ENCODE results near the gene RASAL2. TPM values are rescaled to one million over a fixed set of nuclear protein-coding genes. Genes with fewer than 3 reads are reported as not detected.

The RASAL2 gene
- total and polyA plus RNA-seq, 2 of the 13 experiments (the other 11 are each of a cell fraction or from before 2014, with no cell fraction given): 5.4 to 5.9 TPM

DNA sequence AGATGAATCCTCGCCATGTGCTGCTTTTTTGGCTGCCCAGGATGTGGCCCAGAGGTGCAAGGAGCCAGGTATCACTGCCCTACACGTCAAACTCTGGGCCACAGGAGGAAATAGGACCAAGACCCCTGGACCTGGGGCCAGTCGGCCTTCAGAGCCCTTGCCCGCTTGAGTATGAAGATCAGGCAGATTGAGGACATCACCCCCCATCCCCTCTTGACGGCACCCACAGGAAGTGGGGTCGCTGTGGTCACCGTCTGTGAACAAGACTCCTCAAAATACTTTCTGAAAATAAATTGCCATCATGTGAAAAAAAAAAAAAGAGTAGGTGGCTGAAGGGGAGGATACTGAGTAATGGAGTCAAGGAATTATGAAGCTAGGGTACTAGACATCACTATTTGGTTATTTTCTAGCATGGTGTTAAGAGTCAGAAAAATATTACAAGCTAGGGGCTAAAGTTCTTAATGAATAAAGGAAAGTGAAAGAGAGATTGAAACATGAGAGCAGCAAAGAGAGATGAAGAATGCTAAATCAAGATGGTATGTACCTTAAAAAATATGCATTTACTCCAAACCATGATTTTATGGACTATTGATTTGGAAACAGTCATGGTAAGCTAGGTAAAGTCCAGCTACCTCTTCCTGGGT, 318.0 kb downstream of the RASAL2 start (continued):
- TF ChIP-seq, protein P1, sequence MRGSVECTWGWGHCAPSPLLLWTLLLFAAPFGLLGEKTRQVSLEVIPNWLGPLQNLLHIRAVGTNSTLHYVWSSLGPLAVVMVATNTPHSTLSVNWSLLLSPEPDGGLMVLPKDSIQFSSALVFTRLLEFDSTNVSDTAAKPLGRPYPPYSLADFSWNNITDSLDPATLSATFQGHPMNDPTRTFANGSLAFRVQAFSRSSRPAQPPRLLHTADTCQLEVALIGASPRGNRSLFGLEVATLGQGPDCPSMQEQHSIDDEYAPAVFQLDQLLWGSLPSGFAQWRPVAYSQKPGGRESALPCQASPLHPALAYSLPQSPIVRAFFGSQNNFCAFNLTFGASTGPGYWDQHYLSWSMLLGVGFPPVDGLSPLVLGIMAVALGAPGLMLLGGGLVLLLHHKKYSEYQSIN (CRISPR knock-in tag; IDR thresholded peaks at IDR 0.05; ENCODE audit: borderline replicate concordance): no peak
- TF ChIP-seq TCF7L2 (IDR thresholded peaks at IDR 0.05; ENCODE audit: low read depth, low read length): no peak
- TF ChIP-seq FIP1L1 (IDR thresholded peaks at IDR 0.05; ENCODE audit: borderline replicate concordance, insufficient read depth, low read depth, low read length): no peak

DNA sequence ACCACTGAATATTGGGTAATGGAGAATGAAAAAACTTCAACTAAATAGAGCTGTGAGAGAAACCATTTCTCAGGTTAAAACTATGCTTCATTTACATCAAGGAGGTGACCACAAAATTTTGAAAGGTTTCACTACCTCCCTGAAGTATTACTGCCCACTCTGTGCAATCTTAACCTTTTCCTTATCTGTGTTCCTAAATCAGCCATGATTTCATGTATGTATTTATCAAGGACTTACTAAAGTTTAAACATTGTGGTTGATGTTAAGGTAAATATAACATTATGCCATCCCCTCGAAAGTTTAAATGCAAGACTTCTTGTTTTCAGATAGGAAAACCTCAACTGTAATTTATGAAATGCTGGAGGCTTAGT, 318.5 kb downstream of the RASAL2 start:
- H4K20me1 ChIP-seq (ENCODE audit: insufficient read depth, low read length): no peaks in the 10 kb centered on the region
- no peak for FAIRE-seq
- no peak overlapping the region for H3K9ac ChIP-seq (ENCODE audit: insufficient read depth, low read depth, low read length)
- no peak for DNase-seq (ENCODE audit: low spot score)
- H3K4me2 ChIP-seq (ENCODE audit: low read depth, low read length): no peak overlapping the region
- no peak overlapping the region for H2AFZ ChIP-seq (ENCODE audit: low read length)
- 0 out of 2 replicates have a peak, but pooled peaks cover 6% of the 10 kb centered on the region for H3K9me3 ChIP-seq (ENCODE audit: low read length)
- intact Hi-C loops (cut with micrococcal nuclease; ENCODE audit: unreplicated experiment) (no loop called here), in situ Hi-C loops (cut with HindIII; ENCODE audit: extremely low pct_ligation_motif_present, low pct_unique_long_range_greater_than_20kb) (no loop called here)
- H3K4me1 ChIP-seq (ENCODE audit: insufficient read depth, low read length): no peaks in the 10 kb centered on the region
- H3K27me3 ChIP-seq (ENCODE audit: control insufficient read depth in 1 of 2, insufficient read depth in 2 of 2, low read length in 2 of 2): no peaks in the 10 kb centered on the region
- H3K4me3 ChIP-seq (replicated peaks in 1 of 3; ENCODE audit: insufficient read depth in 1 of 3, low read depth in 2 of 3, low read length in 3 of 3): no peak overlapping the region
- H3K79me2 ChIP-seq (ENCODE audit: insufficient read depth, low read length): no peaks in the 10 kb centered on the region
- ATAC-seq: no peak
- CTCF ChIA-PET (ENCODE audit: low intra/inter-chr PET ratio, low total read pairs): no interaction called here
- H3K27ac ChIP-seq (ENCODE audit: extremely low read length, insufficient read depth, low read length): no peak overlapping the region
- no TSS peak for BruUV-seq (replicated peaks)
- WGBS (ENCODE audit: low lambda C conversion rate): 70% methylated on average over 1 of the region's 1 CpG
- no peaks in the 10 kb centered on the region for H3K36me3 ChIP-seq (replicated peaks in 1 of 2; ENCODE audit: control insufficient read depth in 1 of 2, insufficient read depth in 2 of 2, low read length in 2 of 2)
- POLR2A ChIA-PET: no interaction called here
- no peak for TF ChIP-seq ZNF17 (CRISPR knock-in tag; IDR thresholded peaks at IDR 0.05)
- no peak for TF ChIP-seq HDAC1 (CRISPR knock-in tag; IDR thresholded peaks at IDR 0.05)
- TF ChIP-seq MAF1 (CRISPR knock-in tag; IDR thresholded peaks at IDR 0.05; ENCODE audit: borderline replicate concordance): no peak
- TF ChIP-seq PTBP1 (IDR thresholded peaks at IDR 0.05; ENCODE audit: low read depth, low read length, poor library complexity, severe bottlenecking): no peak
- TF ChIP-seq NR2C2 (CRISPR knock-in tag; IDR thresholded peaks at IDR 0.05; ENCODE audit: borderline replicate concordance): no peak
- TF ChIP-seq, protein P2, sequence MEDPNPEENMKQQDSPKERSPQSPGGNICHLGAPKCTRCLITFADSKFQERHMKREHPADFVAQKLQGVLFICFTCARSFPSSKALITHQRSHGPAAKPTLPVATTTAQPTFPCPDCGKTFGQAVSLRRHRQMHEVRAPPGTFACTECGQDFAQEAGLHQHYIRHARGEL (CRISPR knock-in tag; IDR thresholded peaks at IDR 0.05): no peak
- TF ChIP-seq, protein P1 (CRISPR knock-in tag; IDR thresholded peaks at IDR 0.05; ENCODE audit: borderline replicate concordance): no peak
- TF ChIP-seq ZNF20 (CRISPR knock-in tag; IDR thresholded peaks at IDR 0.05): no peak
- TF ChIP-seq ZNF101 (CRISPR knock-in tag; IDR thresholded peaks at IDR 0.05; ENCODE audit: borderline replicate concordance, low read depth): no peak
- TF ChIP-seq ZNF12 (CRISPR knock-in tag; IDR thresholded peaks at IDR 0.05): no peak
- TF ChIP-seq JUNB (CRISPR knock-in tag; IDR thresholded peaks at IDR 0.05; ENCODE audit: borderline replicate concordance): no peak
- TF ChIP-seq, protein P3, sequence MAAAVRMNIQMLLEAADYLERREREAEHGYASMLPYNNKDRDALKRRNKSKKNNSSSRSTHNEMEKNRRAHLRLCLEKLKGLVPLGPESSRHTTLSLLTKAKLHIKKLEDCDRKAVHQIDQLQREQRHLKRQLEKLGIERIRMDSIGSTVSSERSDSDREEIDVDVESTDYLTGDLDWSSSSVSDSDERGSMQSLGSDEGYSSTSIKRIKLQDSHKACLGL (CRISPR knock-in tag; IDR thresholded peaks at IDR 0.05): no peak
- no peak for TF ChIP-seq CREM (IDR thresholded peaks at IDR 0.05)
- TF ChIP-seq CREM (CRISPR knock-in tag; IDR thresholded peaks at IDR 0.05): no peak
- TF ChIP-seq IKZF1 (IDR thresholded peaks at IDR 0.05): no peak
- TF ChIP-seq SMARCC2 (IDR thresholded peaks at IDR 0.05): no peak

Measured in HepG2 (cell line).